NCI-H146 (cell line): ENCODE measurements around the gene GJA9.
A peak's percentile ranks its signal among the peaks of the same experiment; 100 is the strongest.
"Not testable (repeated sequence)": the region's sequence is repeated elsewhere in the genome, so short reads cannot be mapped to it uniquely, and the experiment has no call there.

Experiments used
- DNase-seq: peaks from one replicate; lab custom pipeline; 2025; lab: John Stamatoyannopoulos, UW

Gene GJA9

DNA sequence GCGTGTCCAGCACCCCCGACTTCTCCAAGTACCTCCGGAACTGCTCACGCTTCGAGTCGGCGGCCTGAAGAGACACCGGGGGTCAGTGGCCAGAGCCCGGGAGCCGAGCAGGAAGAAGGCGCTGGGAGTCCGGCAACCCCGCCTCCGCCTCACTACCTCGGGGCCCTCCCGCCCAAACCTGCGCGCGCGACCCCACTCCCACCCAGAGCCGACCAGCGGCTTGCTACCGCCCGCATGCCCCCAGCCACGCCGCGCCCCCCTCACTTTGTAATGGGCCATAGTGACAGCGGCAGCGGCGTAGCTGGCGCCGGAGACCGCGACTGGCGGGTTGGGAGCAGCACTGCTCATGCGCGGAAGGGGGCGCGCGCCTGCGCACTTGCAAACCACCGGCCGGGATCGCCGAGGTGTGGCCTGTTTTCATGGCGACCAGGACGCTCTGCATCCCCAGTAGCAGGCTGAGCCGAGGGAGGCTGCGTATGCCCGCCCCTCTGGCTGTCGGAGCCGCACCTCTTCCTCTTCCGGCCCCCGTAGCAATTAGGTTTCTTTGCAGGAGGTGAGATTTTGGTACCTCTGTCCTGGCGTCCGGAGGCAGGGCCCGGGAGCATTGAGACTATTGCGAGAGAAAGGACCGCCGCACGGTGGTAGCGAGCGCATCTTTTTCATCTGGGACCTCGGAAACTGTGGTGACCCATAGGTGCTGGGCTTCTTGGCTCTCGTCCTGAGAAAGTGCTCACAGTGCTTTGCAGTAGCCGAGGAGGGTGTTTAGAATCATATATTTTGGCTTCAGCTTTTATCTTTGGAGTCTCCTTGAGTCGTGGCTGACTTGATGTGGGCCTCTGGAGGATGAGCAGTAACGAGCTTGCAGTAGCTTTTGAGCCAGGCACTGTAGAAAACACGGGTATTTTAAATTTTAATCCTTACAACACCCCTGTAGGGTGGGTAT, 8.1 kb downstream of the GJA9 start, which contains the start of gene MYCBP:
Gene MYCBP (minus strand): TSS at position 322 of the 943 bp plus-strand sequence. CDS start 43 bp downstream, at position 279.
- DNase-seq, result peak; percentile 89

DNA sequence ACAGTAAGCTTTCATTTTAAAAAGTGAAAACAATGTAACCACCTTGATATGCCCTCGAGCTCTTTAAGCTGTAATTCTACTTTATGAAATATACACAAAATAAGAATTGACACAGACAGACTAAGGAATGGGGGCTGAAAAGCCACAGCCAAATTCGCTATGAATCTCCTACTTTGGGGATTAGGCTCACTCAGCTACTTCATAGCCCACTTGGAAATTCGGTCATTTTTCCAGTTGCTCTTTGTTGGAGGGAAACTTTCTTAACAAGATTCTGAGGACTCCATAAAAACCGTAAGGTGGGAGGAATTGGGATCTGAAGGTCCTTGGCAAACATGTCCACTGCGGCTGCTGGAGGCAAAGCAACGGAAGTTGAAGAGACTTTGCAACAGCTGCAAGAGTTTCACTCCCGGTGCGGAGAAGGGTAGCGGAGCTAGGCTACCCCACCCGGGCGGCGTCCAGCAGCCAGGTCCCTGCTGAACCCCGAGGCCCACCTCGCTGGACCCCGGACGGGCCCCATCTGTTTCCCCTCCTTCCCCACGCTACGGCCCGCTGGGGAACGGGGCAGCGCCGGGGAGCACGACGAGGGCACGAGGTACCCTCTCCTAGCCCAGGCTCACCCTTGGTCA, 8.9 kb downstream of the GJA9 start:
- DNase-seq, result no peak

DNA sequence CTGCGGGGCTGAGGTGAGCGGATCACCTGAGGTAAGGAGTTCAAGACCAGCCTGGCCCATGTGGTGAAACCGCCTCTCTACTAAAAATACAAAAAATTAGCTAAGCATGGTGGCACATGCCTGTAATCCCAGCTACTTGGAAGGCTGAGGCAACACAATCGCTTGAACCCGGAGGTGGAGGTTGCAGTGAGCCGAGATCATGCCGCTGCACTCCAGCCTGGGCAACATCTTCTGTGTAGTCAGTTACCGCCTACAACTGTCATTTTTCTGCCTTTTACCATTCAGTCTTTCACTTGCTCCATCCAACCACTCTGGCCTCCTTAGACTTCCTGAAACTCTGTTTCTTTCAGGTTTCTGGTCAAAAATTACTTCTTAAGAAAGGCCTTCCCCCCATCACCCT, 10.4 kb downstream of the GJA9 start:
- no peak for DNase-seq

DNA sequence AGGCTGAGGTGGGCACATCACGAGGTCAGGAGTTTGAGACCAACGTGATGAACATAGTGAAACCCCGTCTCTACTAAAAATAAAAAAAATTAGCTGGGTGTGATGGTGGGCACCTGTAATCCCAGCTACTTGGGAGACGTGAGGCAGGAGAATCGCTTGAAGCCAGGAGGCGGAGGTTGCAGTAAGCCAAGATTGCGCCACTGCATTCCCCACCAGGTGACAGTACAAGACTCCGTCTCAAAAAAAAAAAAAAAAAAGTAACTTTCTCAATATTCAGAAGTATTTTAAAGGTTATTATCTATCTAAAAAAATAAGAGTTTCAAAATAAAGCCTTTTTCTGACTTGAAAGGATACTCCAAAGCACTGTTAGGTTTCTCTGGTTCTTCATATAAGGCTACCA, 14.2 kb downstream of the GJA9 start:
- DNase-seq, result no peak

DNA sequence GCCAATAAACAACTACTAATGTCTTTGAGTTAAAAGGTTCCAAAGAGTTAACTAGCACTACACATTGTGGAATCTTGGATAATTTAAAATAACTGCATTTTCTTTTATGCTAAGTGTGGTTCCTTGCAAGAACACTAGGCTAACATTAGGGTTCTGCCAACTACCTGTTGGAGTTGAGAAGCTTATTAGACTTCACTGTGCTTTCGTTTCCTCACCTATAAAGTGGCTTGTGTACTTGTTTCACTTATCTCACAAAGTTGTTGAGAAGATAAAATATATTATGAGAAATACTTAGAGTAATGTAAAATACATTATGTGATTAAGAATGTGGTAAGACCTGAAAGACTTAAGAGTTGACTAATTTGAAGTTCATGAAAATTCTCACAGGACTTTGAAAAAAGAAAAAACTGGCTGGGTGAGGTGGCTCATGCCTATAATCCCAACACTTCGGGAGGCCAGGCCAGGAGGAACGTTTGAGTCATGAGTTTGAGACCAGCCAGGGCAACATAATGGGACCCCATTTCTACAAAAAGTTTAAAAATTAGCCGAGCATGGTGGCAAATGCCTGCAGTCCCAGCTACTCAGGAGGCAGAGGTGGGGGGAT, 16.2 kb downstream of the GJA9 start:
- DNase-seq, result no peak

DNA sequence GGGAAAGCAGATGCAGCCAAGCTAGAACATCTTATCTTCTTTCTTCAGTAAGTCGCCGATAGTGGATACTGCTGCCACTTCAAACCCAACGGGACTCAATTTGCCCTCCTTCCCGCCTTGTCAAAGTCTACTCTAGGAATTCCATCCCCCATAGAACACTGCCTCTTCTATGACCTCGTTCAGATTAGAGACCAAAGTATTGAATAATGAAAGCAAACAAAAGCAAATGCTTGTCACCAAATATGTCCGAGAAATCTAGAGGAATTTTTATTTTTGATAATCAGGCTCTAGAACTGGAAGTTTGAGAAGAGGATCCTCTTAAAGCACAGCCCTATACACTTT, 21.0 kb downstream of the GJA9 start:
- DNase-seq, result no peak

DNA sequence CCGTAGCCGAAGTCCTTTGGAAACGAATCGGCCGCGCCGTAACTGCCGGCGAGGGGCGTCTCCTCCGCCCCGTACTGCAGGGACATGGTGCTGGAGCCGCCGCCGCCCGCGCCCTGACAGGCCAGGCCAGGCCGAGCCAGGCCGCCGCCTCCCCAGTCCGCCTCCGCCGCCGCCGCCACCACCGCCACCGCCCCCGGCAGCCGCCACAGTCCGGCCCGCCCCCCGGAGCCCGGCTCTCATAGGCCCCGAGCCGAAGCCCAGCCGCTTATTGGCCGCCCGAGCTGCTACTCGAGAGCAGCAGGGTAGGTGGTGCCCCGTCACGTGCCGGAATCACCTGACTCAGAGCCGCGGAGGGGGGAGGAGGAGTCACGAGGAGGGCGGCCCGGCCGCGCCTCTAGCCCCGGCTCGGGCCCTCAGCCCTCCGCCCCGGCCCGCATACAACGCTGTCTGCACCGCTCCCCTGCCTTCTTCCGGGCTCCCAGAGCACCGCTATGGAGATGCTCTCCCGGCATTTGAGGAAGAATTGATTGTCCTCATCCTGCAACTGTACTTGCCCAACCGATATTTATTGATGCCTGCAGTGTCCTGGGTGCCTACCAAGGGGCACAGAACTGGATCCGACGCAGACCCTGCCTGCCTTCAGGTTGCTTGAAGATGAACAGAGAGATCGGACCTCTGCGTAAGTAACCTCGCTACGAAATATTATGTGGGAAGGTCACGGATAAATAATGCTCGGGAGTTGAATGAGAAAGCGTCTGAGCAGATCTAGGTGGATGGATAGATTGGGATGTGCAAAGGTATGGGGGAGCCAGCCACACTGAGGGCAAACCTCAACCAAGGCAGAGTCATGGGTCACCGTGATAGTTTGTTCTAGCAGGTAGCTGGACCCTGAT, 21.6 kb downstream of the GJA9 start, which contains the start of gene RRAGC:
Gene RRAGC (minus strand): TSS at position 212 of the 893 bp plus-strand sequence. CDS start 126 bp downstream, at position 86.
- DNase-seq, result peak; percentile 95

DNA sequence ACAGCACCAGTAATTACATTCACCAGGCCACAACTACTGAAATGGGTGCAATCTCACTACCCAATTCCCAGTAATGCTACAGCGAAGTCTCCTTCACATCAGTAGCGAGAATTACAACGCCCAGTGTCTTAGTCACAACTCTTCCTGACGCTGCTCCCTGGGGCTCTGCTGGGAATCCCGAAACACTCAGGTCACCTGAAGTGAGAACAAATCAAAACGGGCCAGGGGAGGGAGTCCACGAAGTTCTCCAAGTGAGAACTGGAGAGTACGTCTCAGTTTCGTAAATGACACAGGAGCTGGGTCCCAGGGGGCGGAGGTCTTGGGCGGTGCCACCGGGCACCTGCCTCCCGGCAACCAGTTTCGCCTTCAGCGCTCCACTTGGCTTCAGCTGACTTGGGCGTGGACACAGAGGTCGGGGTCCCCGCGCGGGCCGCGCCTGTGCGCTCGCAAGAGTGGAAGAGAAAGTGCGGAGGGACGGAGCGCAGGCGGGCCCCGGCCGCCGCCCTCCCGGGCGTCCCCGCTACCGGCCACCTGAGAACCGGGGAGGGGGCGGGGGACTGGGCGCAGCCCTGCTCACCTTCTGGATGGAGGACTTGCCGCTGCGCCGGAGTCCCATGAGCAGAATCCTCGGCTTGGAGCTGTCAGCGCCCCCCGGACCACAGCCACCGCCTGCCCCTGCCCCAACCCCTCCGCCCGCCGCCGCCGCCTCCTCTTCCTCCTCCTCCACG, 22.4 kb downstream of the GJA9 start:
- DNase-seq, result peak; percentile 53

DNA sequence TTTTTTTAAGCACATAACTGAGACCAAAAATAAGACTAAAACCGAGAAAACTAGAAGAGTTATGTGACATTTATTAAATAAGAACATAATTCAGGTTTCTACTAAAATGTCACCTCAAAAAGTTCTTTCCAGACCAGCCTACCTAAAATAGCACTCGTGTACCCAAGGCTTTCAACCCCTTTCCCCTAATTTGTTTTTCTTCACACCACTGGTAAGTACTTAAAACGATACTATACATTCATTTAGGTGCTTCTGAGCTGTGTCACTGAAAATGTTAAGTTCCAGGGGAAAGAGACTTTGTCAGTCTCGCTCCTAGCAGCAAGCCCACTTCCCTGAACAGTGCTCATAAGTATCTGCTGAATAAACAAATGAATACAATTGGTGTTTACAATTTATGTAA, 28.6 kb downstream of the GJA9 start:
- DNase-seq, result no peak

DNA sequence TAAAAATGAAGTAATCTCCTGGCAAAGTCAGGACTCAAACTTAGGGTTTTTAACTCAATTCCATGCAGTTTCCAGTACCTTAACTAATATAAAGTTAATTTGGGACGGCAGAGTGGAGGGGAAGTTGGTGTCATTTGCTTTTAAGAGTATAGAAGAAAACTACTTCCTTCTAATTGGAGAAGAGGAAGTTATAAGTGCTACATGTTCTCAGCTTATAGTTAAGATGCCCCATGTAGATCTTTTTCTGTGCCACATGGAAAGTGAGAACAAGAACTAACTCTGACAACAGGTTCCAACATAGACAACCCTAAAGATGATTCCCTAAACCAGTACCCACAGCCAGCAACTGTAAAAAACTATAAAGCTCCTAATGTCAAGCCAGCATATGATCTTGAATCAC, 33.3 kb downstream of the GJA9 start:
- no peak for DNase-seq

DNA sequence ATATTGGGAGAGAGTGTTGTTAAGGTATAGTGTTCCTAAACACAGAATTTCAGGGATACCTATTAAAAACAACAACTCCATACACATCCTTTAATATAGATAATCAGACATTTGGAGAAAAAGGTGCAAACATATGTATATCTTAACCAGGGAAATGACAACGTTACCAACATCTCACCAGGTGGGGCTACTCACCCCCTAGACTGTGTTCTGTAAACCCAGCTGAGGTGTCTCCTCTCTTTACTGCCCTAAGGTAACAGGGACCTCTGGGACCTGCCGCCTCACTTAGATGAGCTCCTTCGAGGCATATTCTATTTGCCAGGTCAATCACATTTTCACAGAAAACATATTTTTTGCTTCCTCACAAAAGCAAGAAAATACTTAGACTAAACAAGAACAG, 35.2 kb downstream of the GJA9 start:
- DNase-seq, result no peak

DNA sequence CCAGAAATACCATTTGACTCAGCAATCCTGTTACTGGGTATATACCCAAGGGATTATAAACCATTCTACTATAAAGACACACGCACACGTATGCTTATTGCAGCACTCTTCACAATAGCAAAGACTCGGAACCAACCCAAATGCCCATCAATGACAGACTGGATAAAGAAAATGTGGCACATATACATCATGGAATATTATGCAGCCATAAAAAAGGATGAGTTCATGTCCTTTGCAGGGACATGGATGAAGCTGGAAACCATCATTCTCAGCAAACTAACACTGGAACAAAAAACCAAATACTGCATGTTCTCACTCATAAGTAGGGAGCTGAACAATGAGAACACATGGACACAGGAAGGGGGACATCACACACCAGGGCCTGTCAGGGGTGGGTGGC, 36.3 kb downstream of the GJA9 start:
- not testable (repeated sequence) for DNase-seq

DNA sequence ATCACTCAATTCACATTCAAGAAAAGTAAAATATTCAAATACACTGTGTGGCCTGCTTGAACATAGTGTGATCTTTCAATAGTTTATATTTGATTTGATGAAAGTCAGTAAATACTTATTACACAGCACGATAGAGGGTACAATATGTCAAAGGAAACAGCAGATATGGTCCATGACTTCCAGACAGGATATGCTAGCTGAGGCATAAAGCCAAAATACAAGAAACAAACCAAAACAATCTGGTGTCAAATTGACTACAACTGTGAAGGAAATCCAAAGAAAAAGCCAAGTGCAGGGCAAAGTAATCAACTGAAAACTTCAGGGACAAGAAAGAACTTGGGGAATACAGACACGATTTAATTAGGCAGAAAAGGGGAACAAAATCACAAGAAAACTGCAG, 41.1 kb downstream of the GJA9 start:
- DNase-seq, result no peak

DNA sequence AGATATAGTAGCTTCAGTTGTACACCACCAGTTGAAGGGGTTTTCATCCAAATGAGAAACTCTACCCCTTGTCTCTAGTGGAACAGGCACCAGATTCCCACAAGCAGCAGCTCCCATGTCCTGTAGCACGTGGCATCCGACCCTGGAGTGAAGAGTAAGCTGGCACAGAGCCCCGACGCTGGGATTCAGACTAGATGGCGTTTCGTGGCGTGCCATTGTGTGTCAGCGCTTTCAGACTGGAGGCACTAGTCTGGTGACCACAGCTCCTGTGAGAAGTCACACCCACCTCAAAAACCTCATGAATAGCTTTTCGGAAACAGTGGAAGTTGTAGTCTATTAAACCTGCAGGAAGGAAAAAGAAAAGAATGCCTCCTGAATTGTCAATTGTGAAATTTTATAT, 42.0 kb downstream of the GJA9 start:
- DNase-seq, result no peak

DNA sequence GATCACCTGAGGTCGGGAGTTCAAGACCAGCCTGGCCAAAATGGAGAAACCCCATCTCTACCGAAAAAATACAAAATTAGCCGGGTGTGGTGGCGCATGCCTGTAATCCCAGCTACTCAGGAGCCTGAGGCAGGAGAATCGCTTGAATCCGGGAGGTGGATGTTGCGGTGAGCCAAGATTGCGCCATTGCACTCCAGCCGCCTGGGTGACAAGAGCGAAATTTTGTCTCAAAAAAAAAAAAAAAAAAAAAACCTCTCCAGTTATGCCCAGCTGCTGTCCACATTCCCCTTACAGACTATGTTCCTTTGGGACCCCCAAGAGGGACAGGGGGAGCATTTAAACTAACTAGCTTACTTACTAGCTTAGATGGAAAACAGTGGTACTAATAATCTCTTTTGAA, 45.1 kb downstream of the GJA9 start:
- DNase-seq, result not testable (repeated sequence)

DNA sequence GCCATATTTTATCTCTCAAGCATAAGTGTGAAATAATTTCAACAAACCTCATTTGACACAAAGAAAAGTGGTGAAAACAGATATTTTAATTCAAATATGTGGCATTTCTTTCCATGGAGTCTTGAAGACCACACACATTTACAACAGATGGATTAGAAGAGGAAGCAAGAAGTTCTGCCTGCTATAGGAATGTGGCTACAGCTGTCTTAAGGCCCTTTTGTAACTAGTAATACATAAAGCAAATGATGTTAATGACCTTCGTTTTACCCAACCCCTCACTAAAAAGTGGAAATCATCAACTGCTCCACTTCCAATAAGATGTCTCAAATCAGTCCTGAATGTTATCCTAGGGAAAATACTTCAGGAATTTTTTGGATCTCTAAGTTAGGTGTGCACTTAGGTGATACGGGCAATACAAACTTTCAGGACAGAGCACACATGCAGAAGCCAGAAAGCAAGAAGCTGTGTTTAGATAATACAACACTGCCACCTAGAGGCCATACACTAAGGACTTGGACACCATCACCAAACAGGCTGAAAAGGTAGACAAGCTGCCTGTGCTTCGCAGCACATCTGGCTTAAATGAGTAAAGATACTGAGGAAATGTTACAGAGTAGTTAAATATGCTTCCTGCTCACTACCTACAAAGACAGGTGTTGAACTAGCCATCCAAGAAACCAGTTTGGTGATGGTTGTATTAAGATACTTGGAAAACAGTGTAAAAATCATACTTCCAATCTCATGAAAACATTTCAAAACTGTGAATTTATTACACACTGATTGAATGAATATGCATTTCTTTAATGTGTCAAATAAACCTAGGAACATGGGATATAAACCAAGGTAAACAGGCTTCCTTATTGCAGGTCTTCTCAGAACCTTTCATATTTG, 46.2 kb downstream of the GJA9 start:
- peak; percentile 68 for DNase-seq

DNA sequence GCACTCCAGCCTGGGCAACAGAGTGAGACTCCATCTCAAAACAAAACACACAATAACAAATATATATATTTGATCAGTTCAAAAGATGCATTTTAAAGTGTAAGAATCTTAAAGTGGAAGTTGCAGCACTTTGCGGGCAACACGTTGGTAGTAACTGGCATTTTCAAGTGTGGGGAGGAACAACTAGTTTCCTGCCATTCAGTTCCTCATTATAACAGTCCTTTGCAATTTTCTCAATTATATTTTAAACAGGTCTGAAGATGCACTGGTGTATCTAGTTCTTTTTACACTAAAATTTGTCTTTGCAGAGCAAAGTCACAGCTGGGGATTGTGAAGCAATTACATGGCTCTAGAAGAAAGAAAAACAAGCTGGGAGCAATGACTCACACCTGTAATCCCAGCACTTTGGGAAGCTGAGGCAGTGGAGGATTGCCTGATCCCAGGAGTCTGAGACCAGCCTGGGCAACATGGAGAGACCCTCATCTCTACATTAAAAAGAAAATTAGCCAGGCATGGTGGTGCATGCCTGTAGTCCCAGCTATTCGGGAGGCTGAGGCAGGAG, 47.1 kb downstream of the GJA9 start:
- DNase-seq, result no peak

DNA sequence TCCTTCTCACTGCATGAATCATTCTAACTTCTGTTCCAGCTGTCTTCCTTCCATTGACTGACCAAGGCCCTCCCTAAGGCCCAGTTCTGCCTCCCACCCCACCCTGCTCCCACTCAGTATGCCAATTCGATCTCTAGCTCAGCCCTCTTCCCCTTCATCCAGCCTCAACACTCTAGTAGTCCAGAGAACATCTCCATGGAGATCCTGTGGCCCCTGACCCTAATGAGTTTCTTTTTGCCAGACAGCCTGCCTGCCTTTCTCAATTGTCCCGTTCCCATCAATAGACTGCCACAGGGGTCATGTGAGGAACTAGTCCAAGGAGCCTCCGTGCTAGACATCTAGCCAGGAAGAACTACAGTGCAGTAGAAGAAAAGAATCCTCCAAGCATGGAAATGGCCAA, 48.2 kb downstream of the GJA9 start:
- no peak for DNase-seq

DNA sequence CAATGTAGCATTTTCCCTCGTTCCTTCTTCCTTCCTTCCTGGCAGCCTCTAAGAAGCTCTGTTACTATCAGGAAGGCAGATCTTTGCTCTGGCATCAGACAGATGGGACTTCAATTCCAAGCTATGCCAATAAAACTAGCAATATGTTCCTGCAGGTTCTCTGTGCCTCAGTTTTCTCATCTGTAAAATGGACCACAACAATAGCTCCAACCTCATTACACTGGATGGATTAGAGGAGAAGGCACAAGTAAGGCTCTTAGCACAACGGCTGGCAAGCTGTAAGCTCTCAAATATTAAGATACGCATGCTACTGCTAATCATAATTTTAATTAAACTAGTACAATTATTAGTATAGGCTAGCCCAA, 49.0 kb downstream of the GJA9 start:
- DNase-seq, result no peak
